HepG2 (cell line): ENCODE measurements around the gene MXRA8. TPM values are rescaled to one million over a fixed set of nuclear protein-coding genes. Genes with fewer than 3 reads are reported as not detected.

Experiments used
- ATAC-seq: fragments of 200-7000 bp; cut with Tn5 transposase; 3 replicates; pipeline ENCODE4 v1.9.1; 2020; ENCODE audit warnings: mild to moderate bottlenecking, moderate library complexity
- BruUV-seq: library from RNA; stranded (reverse); fragments of 400-500 nt; replicated peaks from 2 replicates; lab custom pipeline; 2021; lab: Mats Ljungman, UMichigan
- CTCF ChIA-PET: fragments of 300-600 bp; formaldehyde crosslinking; extraction: SDS; loops from one replicate; lab custom pipeline; 2021; ENCODE audit warnings: low total read pairs, inconsistent platforms, low intra/inter-chr PET ratio; lab: Yijun Ruan, JAX
- POLR2A ChIA-PET: fragments of 350-600 bp; sonication (Branson Sonifier 250); formaldehyde crosslinking; loops from one replicate; lab custom pipeline; 2020; ENCODE audit warnings: antibody characterized with exemption, inconsistent platforms; lab: Yijun Ruan, JAX
- DNase-seq: peaks from one replicate; pipeline ENCODE4 v3.0.0-alpha.2; 2015; ENCODE audit warnings: low spot score
- FAIRE-seq: peaks from 3 replicates; lab custom pipeline; 2011; peaks lifted over from hg19 to GRCh38; lab: Jason Lieb, UNC
- H2AFZ ChIP-seq: one replicate; pipeline ENCODE4 v1.6.1; 2011; ENCODE audit warnings: low read length, inconsistent platforms
- H3K27ac ChIP-seq: fragments of 300-600 bp; 3 replicates; pipeline ENCODE4 v1.8.0; 2011; ENCODE audit warnings: mixed run types, mild to moderate bottlenecking, mixed read lengths, low read length, inconsistent platforms; ENCODE audit not compliant: insufficient read depth; ENCODE audit errors: extremely low read length
- H3K27me3 ChIP-seq, 2 experiments: fragments of 200-600 bp in 1 of 2; 2 replicates in 1 of 2; 3 replicates in 1 of 2; pipeline versions ENCODE4 v1.6.0 to v1.8.0; 2011; ENCODE audit warnings: low read length in 2 of 2, mild to moderate bottlenecking in 2 of 2, moderate library complexity in 2 of 2, inconsistent platforms in 1 of 2; ENCODE audit not compliant: insufficient read depth in 2 of 2, control insufficient read depth in 1 of 2
- H3K36me3 ChIP-seq, 2 experiments: fragments of 200-600 bp in 1 of 2; replicated peaks in 1 of 2; 2 replicates in 1 of 2; 3 replicates in 1 of 2; pipeline versions ENCODE4 v1.5.1 to v1.8.0; 2011; ENCODE audit warnings: low read length in 2 of 2, inconsistent platforms in 1 of 2; ENCODE audit not compliant: insufficient read depth in 2 of 2, control insufficient read depth in 1 of 2
- H3K4me1 ChIP-seq: 2 replicates; pipeline ENCODE4 v1.5.1; 2012; ENCODE audit warnings: low read length, inconsistent platforms; ENCODE audit not compliant: insufficient read depth
- H3K4me2 ChIP-seq: 2 replicates; pipeline ENCODE4 v1.6.0; 2011; ENCODE audit warnings: low read depth, low read length, inconsistent platforms
- H3K4me3 ChIP-seq, 3 experiments: fragments of 200-600 bp in 1 of 3; sonication (generic), shearing (Covaris generic) in 1 of 3; replicated peaks in 1 of 3; 2 replicates each; pipeline ENCODE4 v1.5.1; 2011 to 2016; ENCODE audit warnings: low read length in 3 of 3, inconsistent platforms in 2 of 3, low read depth in 2 of 3, mild to moderate bottlenecking in 2 of 3, control low read depth in 1 of 3, mixed read lengths in 1 of 3; ENCODE audit not compliant: insufficient read depth in 1 of 3
- H3K79me2 ChIP-seq: one replicate; pipeline ENCODE4 v1.6.1; 2011; ENCODE audit warnings: low read length, inconsistent platforms; ENCODE audit not compliant: insufficient read depth
- H3K9ac ChIP-seq: 2 replicates; pipeline ENCODE4 v1.6.0; 2011; ENCODE audit warnings: mild to moderate bottlenecking, low read depth, low read length, inconsistent platforms; ENCODE audit not compliant: insufficient read depth
- H3K9me3 ChIP-seq: 2 replicates; pipeline ENCODE4 v1.5.1; 2012; ENCODE audit warnings: mild to moderate bottlenecking, low read length
- H4K20me1 ChIP-seq: 2 replicates; pipeline ENCODE4 v1.6.0; 2011; ENCODE audit warnings: inconsistent platforms, mild to moderate bottlenecking, low read length, moderate library complexity; ENCODE audit not compliant: insufficient read depth
- FOXA3 ChIP-seq: IDR thresholded peaks from 2 replicates; pipeline ENCODE4 v1.6.1; 2016; ENCODE audit warnings: missing genetic modification reagents, missing compliant biosample characterization
- FOXO1 ChIP-seq: sonication (generic); formaldehyde crosslinking; IDR thresholded peaks from 2 replicates; pipeline ENCODE4 v1.4.0; 2020; ENCODE audit warnings: missing genetic modification reagents
- JUND ChIP-seq: sonication (generic); formaldehyde crosslinking; IDR thresholded peaks from 2 replicates; pipeline ENCODE4 v1.8.0; 2022; ENCODE audit warnings: mild to moderate bottlenecking, missing genetic modification reagents
- KMT2B ChIP-seq: IDR thresholded peaks from 2 replicates; pipeline ENCODE4 v1.6.1; 2016; ENCODE audit warnings: missing genetic modification reagents, missing compliant biosample characterization
- SIN3B ChIP-seq: fragments of 150-350 bp; IDR thresholded peaks from 2 replicates; pipeline ENCODE4 v1.6.1; 2014; ENCODE audit warnings: low read length
- WIZ ChIP-seq: sonication (generic); formaldehyde crosslinking; IDR thresholded peaks from 2 replicates; pipeline ENCODE4 v1.5.1; 2020; ENCODE audit warnings: mild to moderate bottlenecking, missing genetic modification reagents
- ZNF441 ChIP-seq: sonication (generic); formaldehyde crosslinking; IDR thresholded peaks from 2 replicates; pipeline ENCODE4 v1.7.0; 2021; ENCODE audit warnings: missing genetic modification reagents, borderline replicate concordance
- ZNF552 ChIP-seq: sonication (generic); formaldehyde crosslinking; IDR thresholded peaks from 2 replicates; pipeline ENCODE4 v1.9.0; 2022; ENCODE audit warnings: missing genetic modification reagents, mild to moderate bottlenecking, borderline replicate concordance
- ZNF607 ChIP-seq: sonication (generic); formaldehyde crosslinking; IDR thresholded peaks from 2 replicates; pipeline ENCODE4 v1.5.1; 2020; ENCODE audit warnings: missing genetic modification reagents, mild to moderate bottlenecking, borderline replicate concordance
- ZNF7 ChIP-seq: IDR thresholded peaks from 2 replicates; pipeline ENCODE4 v1.6.1; 2016; ENCODE audit warnings: missing biosample characterization, missing genetic modification reagents
- ZNF788 ChIP-seq: sonication (generic); formaldehyde crosslinking; IDR thresholded peaks from 2 replicates; pipeline ENCODE4 v1.5.0; 2020; ENCODE audit warnings: mild to moderate bottlenecking, missing genetic modification reagents, borderline replicate concordance
- WGBS: methylation state at CpG from one replicate; pipeline ENCODE4 v1.1.6; 2017; ENCODE audit warnings: low lambda C conversion rate; 5-methylcytosine and 5-hydroxymethylcytosine counted together
- in situ Hi-C: cut with HindIII; loops from 2 replicates; pipeline ENCODE4 v1.10.0; 2017; ENCODE audit warnings: low pct_unique_long_range_greater_than_20kb; ENCODE audit not compliant: extremely low pct_ligation_motif_present
- intact Hi-C: fragments of 100-400 bp; cut with micrococcal nuclease; formaldehyde crosslinking; loops from one replicate; pipeline ENCODE4 v1.10.0; 2022; ENCODE audit not compliant: unreplicated experiment
- polyA plus RNA-seq, 8 experiments: library from polyadenylated mRNA; depleted of rRNA in 3 of 8; stranded (reverse) in 7 of 8; unstranded in 1 of 8; fragments of >200 nt; fragmentation: Illumina TruSeq in 4 of 8; extraction: Trizol in 4 of 8; gene quantifications; 2 replicates each; pipeline versions ENCODE4 v1.2.1 to v1.2.3, GENCODE V29; 2011 to 2016; ENCODE audit warnings: low read depth in 4 of 8, missing spikeins in 1 of 8, mixed read lengths in 1 of 8; ENCODE audit not compliant: insufficient read depth in 1 of 8
- total RNA-seq, 5 experiments: library from RNA; depleted of rRNA; stranded (reverse); fragments of >200 nt; fragmentation: Illumina TruSeq; extraction: Trizol; gene quantifications; 2 replicates each; pipeline ENCODE4 v1.2.3, GENCODE V29; 2016; ENCODE audit warnings: low read depth in 1 of 5
- TF ChIP-seq, protein P1 (sequence below): sonication (generic); formaldehyde crosslinking; IDR thresholded peaks from 2 replicates; pipeline ENCODE4 v1.8.0; 2023; ENCODE audit warnings: mild to moderate bottlenecking, missing genetic modification reagents
- TF ChIP-seq, protein P2 (sequence below): sonication (generic); formaldehyde crosslinking; conservative IDR thresholded peaks from 2 replicates; pipeline ENCODE4 v1.4.0; 2020; ENCODE audit warnings: mild to moderate bottlenecking, missing genetic modification reagents, moderate library complexity
- TF ChIP-seq, protein P3 (sequence below): sonication (generic); formaldehyde crosslinking; IDR thresholded peaks from 2 replicates; pipeline ENCODE4 v1.4.0; 2020; ENCODE audit warnings: missing genetic modification reagents, borderline replicate concordance
- TF ChIP-seq, protein P4 (sequence below): sonication (generic); formaldehyde crosslinking; IDR thresholded peaks from 2 replicates; pipeline ENCODE4 v1.9.0; 2021; ENCODE audit warnings: missing genetic modification reagents, borderline replicate concordance

MXRA8 gene
- total and polyA plus RNA-seq, 2 of the 13 experiments (the other 11 are each of a cell fraction or from before 2014, with no cell fraction given) = 19.8 to 44.8 TPM

DNA sequence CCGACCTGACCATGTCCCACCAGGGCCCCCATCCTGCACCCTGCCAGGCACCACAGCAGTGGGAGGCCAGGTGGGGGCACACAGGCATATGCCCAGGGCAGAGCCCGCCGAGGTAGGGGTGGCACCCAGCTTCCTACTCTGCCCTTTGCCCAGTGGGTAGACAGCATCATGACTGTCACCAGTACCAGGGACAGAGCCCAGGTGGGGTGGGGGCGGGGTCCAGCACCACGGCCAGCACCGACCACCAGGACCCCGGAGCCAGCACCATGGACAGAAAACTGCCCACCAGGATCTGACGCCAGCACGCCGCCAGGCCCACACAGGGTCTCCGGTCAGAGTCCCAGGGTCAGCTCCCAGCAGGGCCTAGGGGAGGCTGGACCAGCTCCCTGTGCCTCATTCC, 23.5 kb downstream of the MXRA8 start:
- POLR2A ChIA-PET = interaction anchor here (1.4 to 3.9 kb wide), 3 partner anchors 11 to 40 kb away, joined by 3 to 12 read pairs (median 4); partner anchors contain the start of genes AURKAIP1 and DVL1
- WGBS = 95% methylated on average over 4 of the region's 11 CpGs
- TF ChIP-seq, protein P1, sequence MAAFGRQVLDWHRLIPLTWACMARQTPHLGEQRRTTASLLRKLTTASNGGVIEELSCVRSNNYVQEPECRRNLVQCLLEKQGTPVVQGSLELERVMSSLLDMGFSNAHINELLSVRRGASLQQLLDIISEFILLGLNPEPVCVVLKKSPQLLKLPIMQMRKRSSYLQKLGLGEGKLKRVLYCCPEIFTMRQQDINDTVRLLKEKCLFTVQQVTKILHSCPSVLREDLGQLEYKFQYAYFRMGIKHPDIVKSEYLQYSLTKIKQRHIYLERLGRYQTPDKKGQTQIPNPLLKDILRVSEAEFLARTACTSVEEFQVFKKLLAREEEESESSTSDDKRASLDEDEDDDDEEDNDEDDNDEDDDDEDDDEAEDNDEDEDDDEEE (CRISPR knock-in tag) = peak; percentile 75; the same call in 1 of the 2 replicates
- TF ChIP-seq ZNF441 (CRISPR knock-in tag) (peak; percentile 86; the same call in 1 of the 2 replicates), FOXO1 (CRISPR knock-in tag) (peak; percentile 57; the same call in 1 of the 2 replicates), JUND (no peak), ZNF552 (CRISPR knock-in tag) (no peak), KMT2B (CRISPR knock-in tag) (no peak), FOXA3 (CRISPR knock-in tag) (no peak), ZNF607 (peak; percentile 83), WIZ (no peak; the same call in 1 of the 2 replicates), ZNF788 (peak; percentile 69; the same call in 1 of the 2 replicates), SIN3B (no peak), ZNF7 (CRISPR knock-in tag) (0 out of 2 replicates have a peak, but pooled peaks have one; percentile 18)
- TF ChIP-seq, protein P2, sequence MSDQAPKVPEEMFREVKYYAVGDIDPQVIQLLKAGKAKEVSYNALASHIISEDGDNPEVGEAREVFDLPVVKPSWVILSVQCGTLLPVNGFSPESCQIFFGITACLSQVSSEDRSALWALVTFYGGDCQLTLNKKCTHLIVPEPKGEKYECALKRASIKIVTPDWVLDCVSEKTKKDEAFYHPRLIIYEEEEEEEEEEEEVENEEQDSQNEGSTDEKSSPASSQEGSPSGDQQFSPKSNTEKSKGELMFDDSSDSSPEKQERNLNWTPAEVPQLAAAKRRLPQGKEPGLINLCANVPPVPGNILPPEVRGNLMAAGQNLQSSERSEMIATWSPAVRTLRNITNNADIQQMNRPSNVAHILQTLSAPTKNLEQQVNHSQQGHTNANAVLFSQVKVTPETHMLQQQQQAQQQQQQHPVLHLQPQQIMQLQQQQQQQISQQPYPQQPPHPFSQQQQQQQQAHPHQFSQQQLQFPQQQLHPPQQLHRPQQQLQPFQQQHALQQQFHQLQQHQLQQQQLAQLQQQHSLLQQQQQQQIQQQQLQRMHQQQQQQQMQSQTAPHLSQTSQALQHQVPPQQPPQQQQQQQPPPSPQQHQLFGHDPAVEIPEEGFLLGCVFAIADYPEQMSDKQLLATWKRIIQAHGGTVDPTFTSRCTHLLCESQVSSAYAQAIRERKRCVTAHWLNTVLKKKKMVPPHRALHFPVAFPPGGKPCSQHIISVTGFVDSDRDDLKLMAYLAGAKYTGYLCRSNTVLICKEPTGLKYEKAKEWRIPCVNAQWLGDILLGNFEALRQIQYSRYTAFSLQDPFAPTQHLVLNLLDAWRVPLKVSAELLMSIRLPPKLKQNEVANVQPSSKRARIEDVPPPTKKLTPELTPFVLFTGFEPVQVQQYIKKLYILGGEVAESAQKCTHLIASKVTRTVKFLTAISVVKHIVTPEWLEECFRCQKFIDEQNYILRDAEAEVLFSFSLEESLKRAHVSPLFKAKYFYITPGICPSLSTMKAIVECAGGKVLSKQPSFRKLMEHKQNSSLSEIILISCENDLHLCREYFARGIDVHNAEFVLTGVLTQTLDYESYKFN (CRISPR knock-in tag) = no peak
- TF ChIP-seq, protein P3, sequence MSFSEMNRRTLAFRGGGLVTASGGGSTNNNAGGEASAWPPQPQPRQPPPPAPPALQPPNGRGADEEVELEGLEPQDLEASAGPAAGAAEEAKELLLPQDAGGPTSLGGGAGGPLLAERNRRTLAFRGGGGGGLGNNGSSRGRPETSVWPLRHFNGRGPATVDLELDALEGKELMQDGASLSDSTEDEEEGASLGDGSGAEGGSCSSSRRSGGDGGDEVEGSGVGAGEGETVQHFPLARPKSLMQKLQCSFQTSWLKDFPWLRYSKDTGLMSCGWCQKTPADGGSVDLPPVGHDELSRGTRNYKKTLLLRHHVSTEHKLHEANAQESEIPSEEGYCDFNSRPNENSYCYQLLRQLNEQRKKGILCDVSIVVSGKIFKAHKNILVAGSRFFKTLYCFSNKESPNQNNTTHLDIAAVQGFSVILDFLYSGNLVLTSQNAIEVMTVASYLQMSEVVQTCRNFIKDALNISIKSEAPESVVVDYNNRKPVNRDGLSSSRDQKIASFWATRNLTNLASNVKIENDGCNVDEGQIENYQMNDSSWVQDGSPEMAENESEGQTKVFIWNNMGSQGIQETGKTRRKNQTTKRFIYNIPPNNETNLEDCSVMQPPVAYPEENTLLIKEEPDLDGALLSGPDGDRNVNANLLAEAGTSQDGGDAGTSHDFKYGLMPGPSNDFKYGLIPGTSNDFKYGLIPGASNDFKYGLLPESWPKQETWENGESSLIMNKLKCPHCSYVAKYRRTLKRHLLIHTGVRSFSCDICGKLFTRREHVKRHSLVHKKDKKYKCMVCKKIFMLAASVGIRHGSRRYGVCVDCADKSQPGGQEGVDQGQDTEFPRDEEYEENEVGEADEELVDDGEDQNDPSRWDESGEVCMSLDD (CRISPR knock-in tag) = no peak
- TF ChIP-seq, protein P4, sequence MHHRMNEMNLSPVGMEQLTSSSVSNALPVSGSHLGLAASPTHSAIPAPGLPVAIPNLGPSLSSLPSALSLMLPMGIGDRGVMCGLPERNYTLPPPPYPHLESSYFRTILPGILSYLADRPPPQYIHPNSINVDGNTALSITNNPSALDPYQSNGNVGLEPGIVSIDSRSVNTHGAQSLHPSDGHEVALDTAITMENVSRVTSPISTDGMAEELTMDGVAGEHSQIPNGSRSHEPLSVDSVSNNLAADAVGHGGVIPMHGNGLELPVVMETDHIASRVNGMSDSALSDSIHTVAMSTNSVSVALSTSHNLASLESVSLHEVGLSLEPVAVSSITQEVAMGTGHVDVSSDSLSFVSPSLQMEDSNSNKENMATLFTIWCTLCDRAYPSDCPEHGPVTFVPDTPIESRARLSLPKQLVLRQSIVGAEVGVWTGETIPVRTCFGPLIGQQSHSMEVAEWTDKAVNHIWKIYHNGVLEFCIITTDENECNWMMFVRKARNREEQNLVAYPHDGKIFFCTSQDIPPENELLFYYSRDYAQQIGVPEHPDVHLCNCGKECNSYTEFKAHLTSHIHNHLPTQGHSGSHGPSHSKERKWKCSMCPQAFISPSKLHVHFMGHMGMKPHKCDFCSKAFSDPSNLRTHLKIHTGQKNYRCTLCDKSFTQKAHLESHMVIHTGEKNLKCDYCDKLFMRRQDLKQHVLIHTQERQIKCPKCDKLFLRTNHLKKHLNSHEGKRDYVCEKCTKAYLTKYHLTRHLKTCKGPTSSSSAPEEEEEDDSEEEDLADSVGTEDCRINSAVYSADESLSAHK (CRISPR knock-in tag) = no peak

More for the DNA sequence above, 23.5 kb downstream of the MXRA8 start:
- BruUV-seq = no TSS peak
- no peak overlapping the region for H3K4me3 ChIP-seq
- no peak overlapping the region for H3K27ac ChIP-seq
- H3K36me3 ChIP-seq = peaks cover 4 to 8% of the 10 kb centered on the region in 2 experiments; a peak in 4 of 5 replicates
- peaks cover 7% of the 10 kb centered on the region; the same call in 1 of the 2 replicates for H4K20me1 ChIP-seq
- H3K9me3 ChIP-seq = no peaks in the 10 kb centered on the region
- H2AFZ ChIP-seq = no peak overlapping the region
- FAIRE-seq (no peak), DNase-seq (no peak), ATAC-seq (no peak)
- no peaks in the 10 kb centered on the region for H3K79me2 ChIP-seq
- H3K27me3 ChIP-seq = 0 out of 5 replicates have a peak, but pooled peaks cover 0 to 4% of the 10 kb centered on the region in 2 experiments
- H3K4me2 ChIP-seq = no peak overlapping the region
- peaks cover 23% of the 10 kb centered on the region for H3K4me1 ChIP-seq
- no peak overlapping the region for H3K9ac ChIP-seq
- in situ Hi-C loops (no loop called here), intact Hi-C loops (no loop called here)
- CTCF ChIA-PET = no interaction called here
